Measurements from ENCODE around the gene LMO3. TPM values are rescaled to one million over a fixed set of nuclear protein-coding genes. Genes with fewer than 3 reads are reported as not detected.

The LMO3 gene
- total RNA-seq (under 1 TPM in 3 of 5 donors, not detected in 2; 0.13 to 0.61 (median 0.36) TPM), total RNA-seq (0 to 0.09 (median 0) reads per million in 29 experiments)
- total RNA-seq (2013): not detected

DNA sequence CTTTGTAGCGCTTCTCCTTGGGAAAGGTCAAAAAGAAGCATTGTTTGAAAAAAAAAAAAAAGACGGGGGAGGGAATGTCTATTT, at the start of gene LMO3:
TSS of gene LMO3 (minus strand) at position 46 of the 84 bp plus-strand sequence. CDS start 5,302 bp downstream, outside the sequence.
- Mint-ChIP-seq H3K4me3 (no peak within 1 kb of the TSS), H3K27me3 (peaks cover 37 to 43% of the 10 kb centered on the region in 2 donors), H3K27ac (no peak within 1 kb of the TSS), H3K9me3 (peaks cover 2 to 10% (median 4%) of the 10 kb centered on the region in 3 donors), H3K36me3 (no peaks in the 10 kb centered on the region), H3K4me1 (peaks cover 0 to 2% (median 0%) of the 10 kb centered on the region in 3 donors)
- ATAC-seq (replicated peaks in 1 of 4) (no peak), DNase-seq (no peak)
- peaks cover 10 to 21% of the 10 kb centered on the region in 2 experiments for H3K27me3 ChIP-seq (replicated peaks in 1 of 2; ENCODE audit: control insufficient read depth in 2 of 2, extremely low read depth in 1 of 2, insufficient read depth in 2 of 2, low read length in 1 of 2)
- H3K9me3 ChIP-seq: no peaks in the 10 kb centered on the region
- CTCF ChIA-PET: no interaction called here
- H3K4me1 ChIP-seq (ENCODE audit: control insufficient read depth in 1 of 2, extremely low read depth in 1 of 2, insufficient read depth in 2 of 2, low read length in 2 of 2): no peaks in the 10 kb centered on the region
- no peak within 1 kb of the TSS for H3K4me3 ChIP-seq (ENCODE audit: control insufficient read depth in 1 of 2, extremely low read depth in 1 of 2, low read length in 1 of 2)
- no peak within 1 kb of the TSS for H3K27ac ChIP-seq (ENCODE audit: low read length)
- H3K36me3 ChIP-seq (ENCODE audit: control insufficient read depth in 2 of 2, extremely low read depth in 1 of 2, insufficient read depth in 1 of 2, low read length in 1 of 2): no peaks in the 10 kb centered on the region
- WGBS (ENCODE audit: insufficient coverage): 10% methylated on average over 2 of the region's 2 CpGs
- POLR2A ChIA-PET: no interaction called here

DNA sequence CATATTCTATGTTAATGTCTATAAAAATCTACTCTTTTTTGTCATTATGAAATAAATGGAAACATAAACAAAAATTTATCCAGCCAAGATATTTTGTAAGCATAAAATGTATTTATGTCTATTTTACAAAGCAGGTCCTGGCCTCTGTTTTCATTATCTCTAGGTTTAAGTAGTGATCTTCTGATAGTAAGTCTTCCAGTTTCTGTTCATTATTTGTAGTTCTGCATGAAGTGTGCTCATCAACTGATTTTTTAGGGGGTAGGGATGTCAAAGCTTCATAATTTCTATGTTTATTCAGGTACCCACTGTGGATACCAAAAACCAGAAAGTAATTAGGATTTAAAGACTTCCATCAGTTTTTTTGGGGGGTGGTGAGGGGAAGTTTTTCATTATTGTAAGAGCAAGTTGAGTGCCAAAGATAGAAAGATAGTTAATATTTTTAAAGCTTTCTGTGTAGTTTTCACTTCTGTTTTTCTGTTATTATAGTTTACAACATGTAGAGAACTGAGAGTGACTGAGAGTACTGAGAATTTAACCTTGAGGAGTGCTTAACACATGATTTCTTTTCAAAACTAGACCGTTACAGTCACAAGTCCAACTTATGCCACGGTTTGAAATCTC, 30.6 kb upstream of the LMO3 start:
- Mint-ChIP-seq H3K9me3 (peaks cover 0 to 4% (median 3%) of the 10 kb centered on the region in 3 donors), H3K27me3 (no peaks in the 10 kb centered on the region), H3K27ac (no peak overlapping the region), H3K4me1 (no peaks in the 10 kb centered on the region), H3K4me3 (no peak overlapping the region), H3K36me3 (no peaks in the 10 kb centered on the region)
- Histone ChIP-seq H3K27ac (ENCODE audit: low read length) (no peak overlapping the region), H3K9me3 (no peaks in the 10 kb centered on the region), H3K27me3 (replicated peaks in 1 of 2; ENCODE audit: control insufficient read depth in 2 of 2, extremely low read depth in 1 of 2, insufficient read depth in 2 of 2, low read length in 1 of 2) (no peaks in the 10 kb centered on the region), H3K36me3 (ENCODE audit: control insufficient read depth in 2 of 2, extremely low read depth in 1 of 2, insufficient read depth in 1 of 2, low read length in 1 of 2) (no peaks in the 10 kb centered on the region), H3K4me1 (ENCODE audit: control insufficient read depth in 1 of 2, extremely low read depth in 1 of 2, insufficient read depth in 2 of 2, low read length in 2 of 2) (no peaks in the 10 kb centered on the region), H3K4me3 (ENCODE audit: control insufficient read depth in 1 of 2, extremely low read depth in 1 of 2, low read length in 1 of 2) (no peak overlapping the region)
- DNase-seq: no peak
- POLR2A ChIA-PET: no interaction called here
- no peak for ATAC-seq (replicated peaks in 1 of 4)
- WGBS (ENCODE audit: insufficient coverage): no CpG with 5 or more reads among the region's 2 CpGs
- CTCF ChIA-PET: interaction anchor here in 1 of 2 donors (0.7 kb wide), 1 partner anchor 454 kb away, joined by 3 read pairs; no protein-coding TSS in a partner anchor

- Mint-ChIP-seq H3K4me3 (no peak overlapping the region), H3K27me3 (no peaks in the 10 kb centered on the region), H3K27ac (no peak overlapping the region), H3K36me3 (no peaks in the 10 kb centered on the region), H3K4me1 (no peaks in the 10 kb centered on the region), H3K9me3 (peaks cover 0 to 10% (median 7%) of the 10 kb centered on the region in 3 donors)
- no peaks in the 10 kb centered on the region for H3K4me1 ChIP-seq (ENCODE audit: control insufficient read depth in 1 of 2, extremely low read depth in 1 of 2, insufficient read depth in 2 of 2, low read length in 2 of 2)
- no peaks in the 10 kb centered on the region for H3K36me3 ChIP-seq (ENCODE audit: control insufficient read depth in 2 of 2, extremely low read depth in 1 of 2, insufficient read depth in 1 of 2, low read length in 1 of 2)
- H3K4me3 ChIP-seq (ENCODE audit: control insufficient read depth in 1 of 2, extremely low read depth in 1 of 2, low read length in 1 of 2): no peak overlapping the region
- ChIA-PET POLR2A (no interaction called here), CTCF (interaction anchor here in 1 of 2 donors (0.5 kb wide), 1 partner anchor 46 kb away, joined by 4 read pairs; no protein-coding TSS in a partner anchor)
- H3K9me3 ChIP-seq: no peaks in the 10 kb centered on the region
- ATAC-seq (replicated peaks in 1 of 4) (no peak), DNase-seq (no peak)
- WGBS (ENCODE audit: insufficient coverage): no CpG with 5 or more reads among the region's 1 CpG
- H3K27ac ChIP-seq (ENCODE audit: low read length): no peak overlapping the region
- no peaks in the 10 kb centered on the region for H3K27me3 ChIP-seq (replicated peaks in 1 of 2; ENCODE audit: control insufficient read depth in 2 of 2, extremely low read depth in 1 of 2, insufficient read depth in 2 of 2, low read length in 1 of 2)
Measured at GRCh38 chr12:16634786-16635185, 28.8 kb upstream of the LMO3 start.

- no peaks in the 10 kb centered on the region for H3K4me1 ChIP-seq (ENCODE audit: control insufficient read depth in 1 of 2, extremely low read depth in 1 of 2, insufficient read depth in 2 of 2, low read length in 2 of 2)
- H3K36me3 ChIP-seq (ENCODE audit: control insufficient read depth in 2 of 2, extremely low read depth in 1 of 2, insufficient read depth in 1 of 2, low read length in 1 of 2): no peaks in the 10 kb centered on the region
- WGBS (ENCODE audit: insufficient coverage): no CpG with 5 or more reads among the region's 1 CpG
- H3K4me3 ChIP-seq (ENCODE audit: control insufficient read depth in 1 of 2, extremely low read depth in 1 of 2, low read length in 1 of 2): no peak overlapping the region
- no peaks in the 10 kb centered on the region for H3K27me3 Mint-ChIP-seq
- H3K36me3 Mint-ChIP-seq: no peaks in the 10 kb centered on the region
- no peak overlapping the region for H3K27ac ChIP-seq (ENCODE audit: low read length)
- no peak for DNase-seq
- no peaks in the 10 kb centered on the region for H3K27me3 ChIP-seq (replicated peaks in 1 of 2; ENCODE audit: control insufficient read depth in 2 of 2, extremely low read depth in 1 of 2, insufficient read depth in 2 of 2, low read length in 1 of 2)
- ChIA-PET CTCF (no interaction called here), POLR2A (no interaction called here)
- peaks cover 6 to 12% (median 7%) of the 10 kb centered on the region in 3 donors for H3K9me3 Mint-ChIP-seq
- H3K4me1 Mint-ChIP-seq: no peaks in the 10 kb centered on the region
- H3K27ac Mint-ChIP-seq: no peak overlapping the region
- no peaks in the 10 kb centered on the region for H3K9me3 ChIP-seq
- H3K4me3 Mint-ChIP-seq: no peak overlapping the region
- ATAC-seq (replicated peaks in 1 of 4): no peak
Measured at GRCh38 chr12:16626991-16627390, 21.0 kb upstream of the LMO3 start.

DNA sequence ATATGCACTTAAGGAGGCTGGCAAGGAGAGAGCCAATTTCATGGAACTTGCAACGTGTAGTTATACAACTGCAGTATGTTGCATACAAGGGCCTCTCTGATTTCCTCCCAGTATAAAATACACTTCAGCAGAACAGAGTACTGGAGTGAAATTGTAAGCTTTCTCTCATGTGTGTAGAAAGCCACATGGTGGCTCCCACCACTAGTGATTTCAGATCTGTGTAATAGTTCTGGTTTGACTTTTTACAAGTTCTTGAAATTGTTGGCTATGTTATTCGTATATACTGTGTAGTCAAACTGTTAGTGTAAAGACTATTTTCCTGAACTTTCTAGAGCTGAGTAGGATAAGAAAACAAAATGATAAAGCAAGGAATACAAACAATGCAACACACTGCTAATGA, 16.4 kb upstream of the LMO3 start:
- DNase-seq (no peak), ATAC-seq (replicated peaks in 1 of 4) (no peak)
- Histone ChIP-seq H3K36me3 (ENCODE audit: control insufficient read depth in 2 of 2, extremely low read depth in 1 of 2, insufficient read depth in 1 of 2, low read length in 1 of 2) (no peaks in the 10 kb centered on the region), H3K4me1 (ENCODE audit: control insufficient read depth in 1 of 2, extremely low read depth in 1 of 2, insufficient read depth in 2 of 2, low read length in 2 of 2) (no peaks in the 10 kb centered on the region), H3K4me3 (ENCODE audit: control insufficient read depth in 1 of 2, extremely low read depth in 1 of 2, low read length in 1 of 2) (no peak overlapping the region), H3K9me3 (no peaks in the 10 kb centered on the region), H3K27ac (ENCODE audit: low read length) (no peak overlapping the region), H3K27me3 (replicated peaks in 1 of 2; ENCODE audit: control insufficient read depth in 2 of 2, extremely low read depth in 1 of 2, insufficient read depth in 2 of 2, low read length in 1 of 2) (no peaks in the 10 kb centered on the region)
- Mint-ChIP-seq H3K27ac (no peak overlapping the region), H3K4me3 (no peak overlapping the region), H3K9me3 (peaks cover 0 to 19% (median 16%) of the 10 kb centered on the region in 3 donors), H3K4me1 (no peaks in the 10 kb centered on the region), H3K27me3 (no peaks in the 10 kb centered on the region), H3K36me3 (no peaks in the 10 kb centered on the region)
- CTCF ChIA-PET: no interaction called here
- no CpG with 5 or more reads among the region's 2 CpGs for WGBS (ENCODE audit: insufficient coverage)
- POLR2A ChIA-PET: no interaction called here

GRCh38 chr12:16619537-16619936, 13.6 kb upstream of the LMO3 start:
- ChIA-PET POLR2A (no interaction called here), CTCF (no interaction called here)
- Histone ChIP-seq H3K27me3 (replicated peaks in 1 of 2; ENCODE audit: control insufficient read depth in 2 of 2, extremely low read depth in 1 of 2, insufficient read depth in 2 of 2, low read length in 1 of 2) (no peaks in the 10 kb centered on the region), H3K4me3 (ENCODE audit: control insufficient read depth in 1 of 2, extremely low read depth in 1 of 2, low read length in 1 of 2) (no peak overlapping the region), H3K27ac (ENCODE audit: low read length) (no peak overlapping the region), H3K36me3 (ENCODE audit: control insufficient read depth in 2 of 2, extremely low read depth in 1 of 2, insufficient read depth in 1 of 2, low read length in 1 of 2) (no peaks in the 10 kb centered on the region), H3K4me1 (ENCODE audit: control insufficient read depth in 1 of 2, extremely low read depth in 1 of 2, insufficient read depth in 2 of 2, low read length in 2 of 2) (no peaks in the 10 kb centered on the region), H3K9me3 (no peaks in the 10 kb centered on the region)
- Mint-ChIP-seq H3K27ac (no peak overlapping the region), H3K4me1 (no peaks in the 10 kb centered on the region), H3K9me3 (peaks cover 0 to 24% (median 18%) of the 10 kb centered on the region in 3 donors), H3K4me3 (no peak overlapping the region), H3K36me3 (no peaks in the 10 kb centered on the region), H3K27me3 (no peaks in the 10 kb centered on the region)
- DNase-seq (no peak), ATAC-seq (replicated peaks in 1 of 4) (no peak)

DNA sequence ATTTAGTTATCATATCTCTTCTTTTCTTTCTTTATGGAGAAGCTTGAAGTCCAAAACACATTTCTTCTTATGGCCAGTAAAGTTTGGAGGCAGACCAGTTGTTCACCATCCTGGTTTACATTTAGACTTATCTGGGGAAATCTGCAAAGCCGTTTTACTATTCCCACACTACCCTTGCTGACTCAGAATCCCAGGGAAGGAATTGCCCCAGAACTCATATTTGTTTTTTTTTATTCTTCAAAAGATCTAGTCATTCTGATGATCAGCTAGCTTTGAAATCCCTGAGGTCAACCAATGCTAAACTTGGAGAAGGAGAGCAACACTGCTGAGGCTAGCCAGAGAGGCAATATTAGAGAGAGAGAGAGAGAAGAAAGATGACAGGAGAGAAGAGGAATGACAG, 12.3 kb upstream of the LMO3 start:
- no peak for ATAC-seq (replicated peaks in 1 of 4)

More for the DNA sequence above, 12.3 kb upstream of the LMO3 start:
- H3K27me3 ChIP-seq (replicated peaks in 1 of 2; ENCODE audit: control insufficient read depth in 2 of 2, extremely low read depth in 1 of 2, insufficient read depth in 2 of 2, low read length in 1 of 2): no peaks in the 10 kb centered on the region
- ChIA-PET POLR2A (interaction anchor here in 1 of 2 donors (0.7 kb wide), 1 partner anchor 20 kb away, joined by 4 read pairs; no protein-coding TSS in a partner anchor), CTCF (no interaction called here)
- DNase-seq: no peak
- no peaks in the 10 kb centered on the region for H3K9me3 ChIP-seq
- H3K27me3 Mint-ChIP-seq: no peaks in the 10 kb centered on the region
- H3K4me1 Mint-ChIP-seq: no peaks in the 10 kb centered on the region
- H3K9me3 Mint-ChIP-seq: peaks cover 0 to 24% (median 18%) of the 10 kb centered on the region in 3 donors
- 40% methylated on average over 1 of the region's 1 CpG for WGBS (ENCODE audit: insufficient coverage)
- H3K27ac ChIP-seq (ENCODE audit: low read length): no peak overlapping the region
- H3K36me3 Mint-ChIP-seq: no peaks in the 10 kb centered on the region
- H3K27ac Mint-ChIP-seq: no peak overlapping the region
- H3K36me3 ChIP-seq (ENCODE audit: control insufficient read depth in 2 of 2, extremely low read depth in 1 of 2, insufficient read depth in 1 of 2, low read length in 1 of 2): no peaks in the 10 kb centered on the region
- no peak overlapping the region for H3K4me3 ChIP-seq (ENCODE audit: control insufficient read depth in 1 of 2, extremely low read depth in 1 of 2, low read length in 1 of 2)
- H3K4me1 ChIP-seq (ENCODE audit: control insufficient read depth in 1 of 2, extremely low read depth in 1 of 2, insufficient read depth in 2 of 2, low read length in 2 of 2): no peaks in the 10 kb centered on the region
- H3K4me3 Mint-ChIP-seq: no peak overlapping the region
